ENCODE measurements around the gene RTKN. TPM values are rescaled to one million over a fixed set of nuclear protein-coding genes. Genes with fewer than 3 reads are reported as not detected.

RTKN gene
- total RNA-seq, 1 experiment from 2014 or later: 27.0 TPM

GRCh38 chr2:74385396-74385795, 56.3 kb downstream of the RTKN start:
- POLR2A ChIA-PET (ENCODE audit: low non-redundant PET): no interaction called here
- BruUV-seq (replicated peaks): no TSS peak
- Histone ChIP-seq H3K27me3 (replicated peaks; ENCODE audit: insufficient read depth, low read depth, low read length, poor library complexity) (no peaks in the 10 kb centered on the region), H3K27ac (ENCODE audit: low read depth, low read length, poor library complexity, severe bottlenecking) (no peak overlapping the region), H3K4me3 (ENCODE audit: low read depth, low read length, poor library complexity, severe bottlenecking) (no peak overlapping the region), H3K36me3 (ENCODE audit: insufficient read depth, low read length, poor library complexity, severe bottlenecking) (no peaks in the 10 kb centered on the region), H3K9me3 (ENCODE audit: low read depth, low read length, poor library complexity, severe bottlenecking) (no peaks in the 10 kb centered on the region), H3K4me1 (ENCODE audit: insufficient read depth, low read length, poor library complexity, severe bottlenecking) (peaks cover 9% of the 10 kb centered on the region)
- DNase-seq (ENCODE audit: low spot score): no peak
- intact Hi-C loops (cut with micrococcal nuclease; ENCODE audit: unreplicated experiment): no loop called here
- TF ChIP-seq CTCF (conservative IDR thresholded peaks at IDR 0.05; ENCODE audit: low read depth, low read length): no peak
- TF ChIP-seq EZH2 (IDR thresholded peaks at IDR 0.05; ENCODE audit: borderline replicate concordance, low read depth, low read length, poor library complexity, severe bottlenecking): no peak
- CTCF ChIA-PET: no interaction called here

- DNase-seq (ENCODE audit: low spot score): no peak
- Histone ChIP-seq H3K27ac (ENCODE audit: low read depth, low read length, poor library complexity, severe bottlenecking) (no peak overlapping the region), H3K36me3 (ENCODE audit: insufficient read depth, low read length, poor library complexity, severe bottlenecking) (no peaks in the 10 kb centered on the region), H3K4me3 (ENCODE audit: low read depth, low read length, poor library complexity, severe bottlenecking) (no peak overlapping the region), H3K9me3 (ENCODE audit: low read depth, low read length, poor library complexity, severe bottlenecking) (no peaks in the 10 kb centered on the region), H3K27me3 (replicated peaks; ENCODE audit: insufficient read depth, low read depth, low read length, poor library complexity) (no peaks in the 10 kb centered on the region), H3K4me1 (ENCODE audit: insufficient read depth, low read length, poor library complexity, severe bottlenecking) (peaks cover 11% of the 10 kb centered on the region)
- TF ChIP-seq CTCF (conservative IDR thresholded peaks at IDR 0.05; ENCODE audit: low read depth, low read length) (no peak), EZH2 (IDR thresholded peaks at IDR 0.05; ENCODE audit: borderline replicate concordance, low read depth, low read length, poor library complexity, severe bottlenecking) (no peak)
- BruUV-seq (replicated peaks): no TSS peak
- CTCF ChIA-PET: no interaction called here
- intact Hi-C loops (cut with micrococcal nuclease; ENCODE audit: unreplicated experiment): no loop called here
- POLR2A ChIA-PET (ENCODE audit: low non-redundant PET): no interaction called here
Measured at GRCh38 chr2:74384051-74384450, 57.7 kb downstream of the RTKN start.

GRCh38 chr2:74383254-74383653, 58.5 kb downstream of the RTKN start:
- BruUV-seq (replicated peaks): no TSS peak
- intact Hi-C loops (cut with micrococcal nuclease; ENCODE audit: unreplicated experiment): no loop called here
- no peaks in the 10 kb centered on the region for H3K27me3 ChIP-seq (replicated peaks; ENCODE audit: insufficient read depth, low read depth, low read length, poor library complexity)
- TF ChIP-seq EZH2 (IDR thresholded peaks at IDR 0.05; ENCODE audit: borderline replicate concordance, low read depth, low read length, poor library complexity, severe bottlenecking) (no peak), CTCF (conservative IDR thresholded peaks at IDR 0.05; ENCODE audit: low read depth, low read length) (no peak)
- ChIA-PET POLR2A (ENCODE audit: low non-redundant PET) (no interaction called here), CTCF (no interaction called here)
- H3K4me3 ChIP-seq (ENCODE audit: low read depth, low read length, poor library complexity, severe bottlenecking): no peak overlapping the region
- peaks cover 11% of the 10 kb centered on the region for H3K4me1 ChIP-seq (ENCODE audit: insufficient read depth, low read length, poor library complexity, severe bottlenecking)
- H3K9me3 ChIP-seq (ENCODE audit: low read depth, low read length, poor library complexity, severe bottlenecking): no peaks in the 10 kb centered on the region
- no peaks in the 10 kb centered on the region for H3K36me3 ChIP-seq (ENCODE audit: insufficient read depth, low read length, poor library complexity, severe bottlenecking)
- H3K27ac ChIP-seq (ENCODE audit: low read depth, low read length, poor library complexity, severe bottlenecking): no peak overlapping the region
- no peak for DNase-seq (ENCODE audit: low spot score)

All from A673 (cell line).